ENCODE measurements around the gene WDR81.

- no peak for TF ChIP-seq POLR2A (IDR thresholded peaks at IDR 0.05; ENCODE audit: low read depth)
- TF ChIP-seq, protein P1, sequence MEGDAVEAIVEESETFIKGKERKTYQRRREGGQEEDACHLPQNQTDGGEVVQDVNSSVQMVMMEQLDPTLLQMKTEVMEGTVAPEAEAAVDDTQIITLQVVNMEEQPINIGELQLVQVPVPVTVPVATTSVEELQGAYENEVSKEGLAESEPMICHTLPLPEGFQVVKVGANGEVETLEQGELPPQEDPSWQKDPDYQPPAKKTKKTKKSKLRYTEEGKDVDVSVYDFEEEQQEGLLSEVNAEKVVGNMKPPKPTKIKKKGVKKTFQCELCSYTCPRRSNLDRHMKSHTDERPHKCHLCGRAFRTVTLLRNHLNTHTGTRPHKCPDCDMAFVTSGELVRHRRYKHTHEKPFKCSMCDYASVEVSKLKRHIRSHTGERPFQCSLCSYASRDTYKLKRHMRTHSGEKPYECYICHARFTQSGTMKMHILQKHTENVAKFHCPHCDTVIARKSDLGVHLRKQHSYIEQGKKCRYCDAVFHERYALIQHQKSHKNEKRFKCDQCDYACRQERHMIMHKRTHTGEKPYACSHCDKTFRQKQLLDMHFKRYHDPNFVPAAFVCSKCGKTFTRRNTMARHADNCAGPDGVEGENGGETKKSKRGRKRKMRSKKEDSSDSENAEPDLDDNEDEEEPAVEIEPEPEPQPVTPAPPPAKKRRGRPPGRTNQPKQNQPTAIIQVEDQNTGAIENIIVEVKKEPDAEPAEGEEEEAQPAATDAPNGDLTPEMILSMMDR (IDR thresholded peaks at IDR 0.05): no peak
Measured at GRCh38 chr17:1785930-1786329, 61.4 kb downstream of the WDR81 start.
